Activated T-cell treated with anti-CD3 and anti-CD28 coated beads for 24 hours (primary cell): Measurements from ENCODE around the gene WAS.
"Not testable (repeated sequence)": the region's sequence is repeated elsewhere in the genome, so short reads cannot be mapped to it uniquely, and the experiment has no call there.

Experiments
- DNase-seq: peaks from one replicate; pipeline ENCODE4 v3.0.0-alpha.2; 2020; ENCODE audit warnings: low read depth

WAS gene

DNA sequence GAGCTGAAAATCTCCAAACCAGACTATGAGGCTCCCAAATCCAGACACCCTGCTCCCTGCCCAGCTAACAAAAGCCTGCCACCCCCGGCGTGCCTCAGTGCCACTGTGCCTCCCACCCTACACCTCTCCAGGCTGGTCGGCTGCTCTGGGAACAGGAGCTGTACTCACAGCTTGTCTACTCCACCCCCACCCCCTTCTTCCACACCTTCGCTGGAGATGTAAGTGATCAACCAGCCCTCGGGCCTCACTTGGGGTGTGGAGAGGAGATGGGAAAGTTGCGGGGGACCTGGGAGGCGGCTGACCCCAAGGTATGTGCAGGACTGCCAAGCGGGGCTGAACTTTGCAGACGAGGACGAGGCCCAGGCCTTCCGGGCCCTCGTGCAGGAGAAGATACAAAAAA, 1.8 kb downstream of the WAS start:
- no peak for DNase-seq

DNA sequence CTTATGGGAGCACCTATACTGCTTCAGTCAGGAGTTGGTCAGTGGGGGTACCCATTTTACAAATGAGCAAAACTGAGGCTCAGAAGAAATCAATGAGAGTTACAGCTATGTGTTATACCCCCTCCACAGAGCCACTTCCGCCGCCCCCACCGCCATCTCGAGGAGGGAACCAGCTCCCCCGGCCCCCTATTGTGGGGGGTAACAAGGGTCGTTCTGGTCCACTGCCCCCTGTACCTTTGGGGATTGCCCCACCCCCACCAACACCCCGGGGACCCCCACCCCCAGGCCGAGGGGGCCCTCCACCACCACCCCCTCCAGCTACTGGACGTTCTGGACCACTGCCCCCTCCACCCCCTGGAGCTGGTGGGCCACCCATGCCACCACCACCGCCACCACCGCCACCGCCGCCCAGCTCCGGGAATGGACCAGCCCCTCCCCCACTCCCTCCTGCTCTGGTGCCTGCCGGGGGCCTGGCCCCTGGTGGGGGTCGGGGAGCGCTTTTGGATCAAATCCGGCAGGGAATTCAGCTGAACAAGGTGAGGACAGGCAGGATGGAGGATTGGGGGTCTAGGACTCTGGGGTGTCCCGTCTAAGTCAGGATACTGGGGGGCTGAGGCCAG, 5.0 kb downstream of the WAS start:
- no peak for DNase-seq

DNA sequence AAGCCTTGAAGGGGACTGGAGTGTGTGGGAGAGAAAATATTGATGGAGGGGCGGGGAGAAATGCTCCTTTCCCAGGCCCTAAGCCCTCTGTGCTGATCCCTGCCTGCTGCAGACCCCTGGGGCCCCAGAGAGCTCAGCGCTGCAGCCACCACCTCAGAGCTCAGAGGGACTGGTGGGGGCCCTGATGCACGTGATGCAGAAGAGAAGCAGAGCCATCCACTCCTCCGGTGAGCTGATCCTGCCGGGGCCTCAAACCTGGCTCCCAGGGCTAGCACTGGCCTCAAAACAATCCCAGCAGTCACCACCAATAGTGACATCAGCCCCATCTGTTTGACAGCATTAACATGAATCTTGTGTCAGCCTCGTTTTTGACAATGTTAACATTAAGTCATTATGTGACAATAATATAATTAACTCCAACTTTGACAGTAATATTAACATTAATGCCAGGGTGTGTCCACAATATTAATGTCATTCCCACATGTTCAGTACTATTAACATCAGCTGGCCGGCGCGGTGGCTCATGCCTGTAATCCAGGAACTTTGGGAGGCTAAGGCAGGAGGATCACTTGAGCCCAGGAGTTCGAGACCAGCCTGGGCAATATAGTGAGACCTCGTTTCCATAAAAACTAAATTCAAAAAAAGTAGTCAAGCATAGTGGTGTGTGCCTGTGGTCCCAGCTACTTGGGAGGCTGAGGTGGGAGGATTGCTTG, 5.8 kb downstream of the WAS start:
- DNase-seq: no peak

DNA sequence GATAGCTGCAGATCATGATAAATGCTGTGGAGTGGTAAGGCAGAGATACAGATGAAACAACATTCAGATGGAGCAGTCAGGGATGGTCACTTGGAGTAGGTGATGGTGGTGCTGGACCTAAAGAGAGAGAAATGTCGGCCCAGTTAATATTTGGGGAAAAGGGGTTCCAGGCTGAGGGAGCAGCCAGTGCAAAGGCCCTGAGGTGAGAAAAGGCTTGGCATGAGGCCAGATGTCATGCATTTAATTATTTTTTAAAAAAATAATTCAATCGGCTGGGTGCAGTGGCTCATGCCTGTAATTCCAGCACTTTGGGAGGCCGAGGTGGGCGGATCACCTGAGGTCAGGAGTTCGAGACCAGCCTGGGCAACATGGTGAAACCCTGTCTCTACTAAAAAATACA, 8.1 kb downstream of the WAS start:
- not testable (repeated sequence) for DNase-seq

DNA sequence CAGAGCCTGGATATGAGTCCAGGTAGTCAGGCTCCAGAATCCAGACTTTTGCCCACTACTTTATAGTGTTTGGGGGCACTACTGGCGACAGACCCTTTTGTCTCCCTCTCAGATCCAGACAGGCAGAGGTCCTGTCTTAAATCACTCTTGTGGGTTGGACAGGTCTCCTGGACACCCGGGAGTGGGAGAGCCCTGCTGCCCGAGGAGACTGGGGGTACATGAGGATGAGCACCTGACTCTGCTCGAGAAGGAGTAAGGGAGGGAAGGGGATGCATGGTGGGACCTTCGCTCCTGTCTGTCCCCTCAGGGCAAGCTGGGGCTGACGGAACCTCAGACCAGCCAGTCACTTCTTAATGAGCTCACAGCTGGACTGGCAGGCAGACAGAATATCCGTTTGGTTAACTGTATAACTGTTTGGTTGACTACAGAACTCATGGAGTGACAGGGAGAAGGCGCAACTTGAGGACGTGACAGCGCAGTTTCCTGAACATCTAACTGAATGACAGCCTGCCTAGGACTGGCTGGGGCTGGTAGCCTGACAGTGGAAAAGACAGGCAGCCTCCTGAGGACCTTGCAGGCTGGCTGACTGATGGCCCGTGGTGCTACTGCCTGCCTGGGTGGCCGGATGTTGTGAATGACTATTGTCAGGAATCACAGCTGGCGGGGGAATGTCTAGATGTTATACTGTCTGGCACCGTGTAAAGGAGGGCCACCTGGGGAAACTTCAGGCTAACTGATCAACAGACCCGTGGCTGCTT, 11.4 kb downstream of the WAS start:
- DNase-seq: no peak

DNA sequence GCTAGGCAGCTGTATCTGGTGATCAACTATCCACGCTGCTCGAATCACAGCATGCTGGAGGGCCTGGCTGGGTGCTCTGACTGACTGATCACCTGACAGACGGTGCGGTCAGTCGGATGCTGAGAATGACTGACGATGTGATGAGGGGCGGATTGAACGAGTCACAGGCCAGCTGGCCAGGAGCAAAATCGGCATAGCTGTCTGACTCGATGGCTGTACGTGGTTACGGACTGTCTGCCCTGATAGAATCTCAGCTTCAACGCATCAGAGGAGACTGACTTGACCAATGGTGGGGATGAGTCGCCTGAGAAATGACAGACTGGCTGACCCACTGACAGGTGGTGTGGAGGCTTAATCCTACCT, 11.9 kb downstream of the WAS start:
- no peak for DNase-seq

DNA sequence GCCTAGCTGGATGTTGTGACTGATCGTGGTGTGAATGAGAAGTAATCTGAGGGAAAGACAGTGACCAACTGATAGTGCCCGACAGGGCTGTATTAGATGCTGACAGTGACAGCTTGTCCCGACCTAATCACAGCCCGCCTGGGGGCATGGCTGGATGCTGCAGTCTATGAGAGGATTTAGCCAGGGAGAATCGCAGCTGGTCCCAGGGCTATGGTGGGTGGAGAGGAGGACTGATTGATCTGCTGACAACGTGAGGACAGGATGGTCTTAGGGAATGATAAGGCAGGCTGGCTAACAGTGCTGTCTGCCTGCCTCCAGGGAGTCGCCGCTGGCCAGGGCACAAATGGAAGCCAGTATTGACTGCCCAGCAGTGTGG, 12.3 kb downstream of the WAS start:
- DNase-seq: no peak

DNA sequence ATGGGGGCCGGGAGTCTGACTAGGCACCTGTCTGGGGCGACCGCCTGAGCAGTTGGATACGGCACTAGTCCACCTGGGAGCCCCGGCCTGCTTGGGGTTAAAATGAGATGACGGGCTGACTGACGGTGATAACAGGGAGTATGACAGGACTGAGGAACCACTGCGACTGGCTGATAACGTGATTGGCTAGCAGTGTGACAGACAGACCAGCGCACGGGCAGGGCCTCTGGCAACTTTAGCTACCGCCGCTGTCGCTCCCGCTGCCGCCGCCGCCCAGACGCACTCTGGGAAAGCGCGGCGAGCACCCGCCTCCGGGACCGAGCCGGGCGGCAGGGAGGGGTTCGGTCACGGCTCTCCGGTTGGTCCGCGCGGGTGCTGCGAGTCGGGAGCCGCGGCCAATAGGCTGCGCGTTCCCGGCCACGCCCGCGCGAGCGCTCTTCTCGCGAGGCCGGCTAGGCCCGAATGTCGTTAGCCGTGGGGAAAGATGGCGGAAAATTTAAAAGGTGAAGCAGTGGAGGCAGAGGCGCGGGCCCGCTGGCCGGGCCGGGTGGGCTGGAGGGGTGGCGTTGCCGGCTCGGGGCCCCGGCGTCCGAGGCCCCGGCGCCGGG, 12.8 kb downstream of the WAS start, which contains the start of gene SUV39H1:
Gene SUV39H1 (plus strand): TSS at position 434 of the 608 bp plus-strand sequence. CDS start 51 bp downstream, at position 485.
- DNase-seq: peak; percentile 77

DNA sequence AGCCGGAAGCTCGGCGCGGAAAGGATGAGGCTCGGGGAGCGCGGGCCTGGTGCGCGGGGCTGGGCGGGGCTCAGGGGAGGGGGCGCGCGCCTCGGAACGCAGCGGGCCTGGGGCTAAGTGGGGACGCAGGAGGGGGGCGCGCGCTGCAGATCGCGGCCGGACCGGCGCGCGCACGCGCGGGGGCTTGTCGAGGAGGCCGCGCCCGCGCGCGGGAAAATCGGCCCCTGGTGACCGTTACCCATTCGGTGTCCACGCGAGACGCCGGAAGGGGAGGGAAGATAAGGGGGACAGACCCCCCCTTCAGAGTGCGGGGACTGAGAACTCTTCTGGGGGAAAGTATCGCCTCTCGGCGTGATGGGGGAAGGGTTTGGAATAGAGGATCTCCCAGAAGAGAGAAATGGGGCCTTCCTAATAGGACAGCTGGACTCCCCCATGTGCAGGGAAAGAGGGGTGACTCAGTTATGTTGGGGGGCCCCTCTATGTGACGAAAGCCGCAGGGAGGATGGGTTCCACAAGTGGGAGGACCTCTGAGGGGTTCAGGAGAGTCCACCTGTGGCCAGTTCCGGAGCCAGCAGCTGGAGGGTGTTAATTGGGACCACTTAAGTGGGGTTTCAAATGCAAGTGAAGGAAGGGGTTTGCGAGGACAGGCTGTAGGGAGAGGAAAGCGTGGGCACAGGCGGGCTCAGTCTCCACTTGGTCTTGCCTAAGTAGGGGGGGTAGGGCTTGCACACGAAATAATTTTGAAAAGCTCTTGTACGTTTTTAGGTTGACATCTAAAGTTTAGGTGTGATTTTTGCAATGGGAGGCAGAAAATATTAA, 13.5 kb downstream of the WAS start:
- DNase-seq: peak; percentile 8

DNA sequence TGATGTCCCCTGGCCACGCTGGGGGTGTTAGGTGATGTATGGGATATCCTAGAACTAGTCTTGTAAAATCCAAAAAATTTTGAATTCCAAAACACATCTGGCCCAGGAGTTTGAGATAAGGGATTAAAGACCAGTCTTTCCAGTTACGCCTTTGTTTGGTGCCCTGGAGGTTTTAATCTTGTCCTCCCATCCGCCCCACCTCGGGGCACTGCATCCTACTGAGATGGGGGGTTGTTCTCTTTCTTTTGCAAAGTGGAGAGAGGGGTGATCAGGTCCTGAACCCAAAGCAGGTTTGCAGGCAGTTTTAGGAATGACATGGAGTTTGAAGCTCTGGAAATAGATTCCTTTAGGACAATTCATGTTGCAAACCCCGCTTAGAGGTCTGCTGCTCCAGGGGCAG, 14.7 kb downstream of the WAS start:
- no peak for DNase-seq

DNA sequence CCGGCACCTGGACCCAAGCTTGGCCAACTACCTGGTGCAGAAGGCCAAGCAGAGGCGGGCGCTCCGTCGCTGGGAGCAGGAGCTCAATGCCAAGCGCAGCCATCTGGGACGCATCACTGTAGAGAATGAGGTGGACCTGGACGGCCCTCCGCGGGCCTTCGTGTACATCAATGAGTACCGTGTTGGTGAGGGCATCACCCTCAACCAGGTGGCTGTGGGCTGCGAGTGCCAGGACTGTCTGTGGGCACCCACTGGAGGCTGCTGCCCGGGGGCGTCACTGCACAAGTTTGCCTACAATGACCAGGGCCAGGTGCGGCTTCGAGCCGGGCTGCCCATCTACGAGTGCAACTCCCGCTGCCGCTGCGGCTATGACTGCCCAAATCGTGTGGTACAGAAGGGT, 16.6 kb downstream of the WAS start:
- no peak for DNase-seq

DNA sequence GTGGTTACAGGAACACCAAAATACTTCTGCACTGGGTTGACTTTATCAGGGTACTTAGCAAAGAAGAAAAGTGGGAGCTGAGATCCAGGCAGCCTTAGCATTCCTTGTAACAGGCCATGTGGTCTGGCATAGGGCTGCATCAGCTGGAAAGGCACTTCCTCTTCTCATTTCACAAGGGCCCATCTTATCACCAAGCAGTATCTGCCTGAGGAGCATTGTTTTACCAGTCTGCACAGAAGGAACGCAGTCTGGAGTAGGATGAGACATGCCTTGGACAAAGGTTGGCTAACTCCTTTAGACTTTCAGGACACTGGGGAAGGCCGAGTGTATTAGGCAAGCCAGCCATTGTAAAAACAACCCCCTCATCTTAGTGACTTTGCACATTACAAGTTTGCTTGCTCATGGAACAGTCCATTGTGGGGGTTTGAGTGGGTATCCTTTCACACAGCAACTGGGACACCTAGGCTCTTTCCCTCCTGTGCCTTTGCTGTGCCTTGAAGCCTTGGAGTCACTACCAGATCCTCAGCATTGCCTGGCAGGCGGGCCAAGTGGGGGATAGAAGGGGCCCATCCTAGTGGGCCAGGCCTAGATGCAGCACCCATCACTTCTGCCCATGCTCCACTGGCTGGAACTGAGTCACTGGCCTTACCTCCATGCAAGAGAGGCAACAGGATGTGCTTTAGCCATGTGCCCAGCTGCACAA, 17.5 kb downstream of the WAS start:
- DNase-seq: no peak

DNA sequence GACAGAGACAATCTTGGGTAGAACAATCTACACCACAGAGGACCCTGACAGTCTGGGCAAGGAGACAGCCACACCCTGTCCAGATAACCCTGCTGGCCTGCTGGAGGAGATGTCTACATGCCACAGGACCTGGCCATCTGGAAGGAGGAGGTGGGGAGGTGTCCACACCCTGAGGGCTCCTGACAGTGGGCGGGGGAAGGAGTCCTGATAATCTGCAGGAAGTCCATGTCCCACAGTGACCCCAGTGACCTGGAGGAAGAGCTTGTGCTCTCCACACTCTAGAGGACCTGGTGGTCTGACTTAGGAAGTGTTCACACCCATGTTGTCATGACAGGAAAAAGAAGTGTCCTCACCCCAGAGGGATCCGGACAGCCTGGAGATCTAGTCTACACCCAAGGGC, 18.4 kb downstream of the WAS start:
- DNase-seq: no peak

DNA sequence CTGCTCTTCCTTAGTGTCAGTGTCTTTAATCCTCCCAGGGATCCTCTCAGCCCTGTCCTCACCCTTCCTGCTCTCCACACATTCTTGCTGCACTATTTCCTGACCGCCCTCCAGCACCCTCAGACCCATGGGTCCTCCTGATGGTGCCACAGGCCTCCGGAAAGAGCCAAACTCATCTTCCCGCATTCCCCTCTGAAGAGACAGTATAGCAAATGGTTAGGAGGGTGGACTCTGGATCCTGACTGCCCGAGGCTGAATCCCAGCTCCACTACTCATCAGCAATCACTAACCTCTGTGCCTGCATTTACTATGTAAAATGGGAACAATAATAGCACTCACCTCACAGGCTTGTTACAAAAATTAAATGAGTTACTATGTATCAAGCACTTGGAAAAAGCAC, 19.1 kb downstream of the WAS start:
- no peak for DNase-seq

DNA sequence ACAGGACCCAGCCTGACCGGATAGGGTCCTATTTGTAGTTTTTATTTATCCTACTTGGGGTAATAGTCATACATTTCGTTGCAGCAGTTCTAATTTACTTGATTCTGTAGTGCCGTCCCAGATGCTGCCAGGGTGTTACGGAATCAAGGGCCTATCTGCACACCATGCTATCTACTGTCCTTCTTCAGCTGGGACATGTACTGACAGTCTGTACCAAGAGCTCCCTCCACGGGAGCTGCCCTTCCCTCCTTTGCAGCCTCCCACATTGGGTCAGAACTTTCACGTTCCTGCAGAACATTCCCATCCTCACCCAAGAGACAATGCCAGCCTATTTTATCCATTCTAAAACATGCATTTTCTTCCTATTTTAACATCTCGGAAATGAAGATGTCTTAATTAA, 19.6 kb downstream of the WAS start:
- DNase-seq: no peak

DNA sequence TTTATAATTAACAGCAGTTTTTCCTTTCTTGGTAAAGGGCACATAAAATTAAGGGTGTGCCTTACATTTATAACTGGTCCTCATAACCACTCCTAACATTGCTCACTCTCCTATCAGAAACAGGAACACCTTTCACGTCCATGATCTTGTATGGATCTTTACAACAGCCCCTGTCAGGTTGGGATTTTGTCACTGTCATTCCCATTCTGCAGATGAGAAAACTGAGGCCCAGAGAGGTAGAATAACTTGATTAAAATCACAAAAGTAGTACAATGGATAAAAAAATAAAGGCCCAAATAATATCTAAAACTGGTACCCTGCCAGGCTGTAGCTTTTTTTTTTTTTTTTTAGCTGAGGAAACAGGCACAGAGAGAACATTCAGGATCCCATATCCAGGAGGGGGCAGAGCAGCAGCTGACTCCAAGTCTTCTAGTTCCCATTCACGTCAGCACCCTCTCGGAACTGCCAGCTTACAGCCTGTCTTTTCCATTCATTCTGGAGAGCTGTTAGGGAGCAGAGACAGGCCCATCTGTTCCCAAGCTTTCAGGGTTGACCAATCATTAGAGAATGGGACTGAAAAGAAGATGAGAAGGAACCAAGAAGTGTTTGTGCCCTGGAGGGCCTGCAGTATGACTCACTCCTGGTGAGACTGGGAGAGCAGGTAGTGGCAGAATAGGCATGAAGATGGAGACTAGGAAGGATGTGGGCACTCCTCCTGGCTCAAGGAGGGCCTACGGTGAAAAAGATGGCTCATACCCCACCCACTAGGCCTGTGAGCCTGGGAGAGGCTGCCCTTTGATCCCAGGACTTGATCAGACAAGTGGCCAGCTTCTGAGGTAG, 20.3 kb downstream of the WAS start:
- no peak for DNase-seq

DNA sequence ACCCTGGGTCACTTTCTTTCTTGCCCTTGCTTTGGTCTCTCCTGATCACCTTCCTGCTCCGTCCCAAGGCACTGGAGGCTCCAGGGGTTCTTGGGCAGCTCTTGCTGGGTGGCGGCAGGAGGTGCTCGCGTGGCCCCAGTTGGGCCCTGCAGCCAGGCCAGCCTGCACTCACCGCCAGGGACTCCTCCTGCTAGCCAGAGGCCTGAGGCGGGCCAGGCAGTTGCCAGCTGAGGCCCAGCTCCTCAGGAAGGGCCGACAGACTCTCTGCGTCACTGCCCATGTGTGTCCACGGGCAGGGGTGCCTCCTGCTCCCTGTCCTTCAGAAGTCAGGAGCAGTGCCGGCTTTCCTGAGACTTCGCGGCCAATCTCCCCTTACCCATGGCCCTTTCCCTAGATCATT, 22.3 kb downstream of the WAS start:
- no peak for DNase-seq

DNA sequence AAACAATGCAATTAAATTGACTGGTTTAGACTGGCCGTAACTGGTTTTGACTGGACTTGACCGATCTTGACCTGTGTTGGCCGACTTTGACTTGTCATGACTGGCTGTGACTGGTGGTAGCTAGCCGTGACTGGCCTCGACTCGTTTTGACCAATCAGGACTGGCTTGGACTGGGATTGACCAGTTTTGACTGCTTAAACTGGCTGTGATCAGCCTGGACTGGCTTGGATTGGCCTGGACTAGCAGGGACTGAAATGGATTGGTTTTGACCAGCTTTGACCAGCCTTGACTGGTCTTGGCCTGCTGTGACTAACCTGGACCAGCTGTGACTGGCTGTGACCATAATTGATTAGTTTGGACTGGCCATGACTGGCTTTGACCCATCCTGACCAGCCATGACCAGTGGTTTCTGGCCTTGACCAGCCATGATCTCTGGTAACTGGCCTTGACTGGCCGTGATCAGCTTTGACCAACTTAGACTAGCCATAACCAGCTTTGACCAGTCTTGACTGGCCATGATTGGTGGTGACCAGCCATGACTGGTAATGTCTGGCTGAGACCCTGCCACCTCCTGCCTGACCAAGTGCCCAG, 26.0 kb downstream of the WAS start:
- DNase-seq: no peak

DNA sequence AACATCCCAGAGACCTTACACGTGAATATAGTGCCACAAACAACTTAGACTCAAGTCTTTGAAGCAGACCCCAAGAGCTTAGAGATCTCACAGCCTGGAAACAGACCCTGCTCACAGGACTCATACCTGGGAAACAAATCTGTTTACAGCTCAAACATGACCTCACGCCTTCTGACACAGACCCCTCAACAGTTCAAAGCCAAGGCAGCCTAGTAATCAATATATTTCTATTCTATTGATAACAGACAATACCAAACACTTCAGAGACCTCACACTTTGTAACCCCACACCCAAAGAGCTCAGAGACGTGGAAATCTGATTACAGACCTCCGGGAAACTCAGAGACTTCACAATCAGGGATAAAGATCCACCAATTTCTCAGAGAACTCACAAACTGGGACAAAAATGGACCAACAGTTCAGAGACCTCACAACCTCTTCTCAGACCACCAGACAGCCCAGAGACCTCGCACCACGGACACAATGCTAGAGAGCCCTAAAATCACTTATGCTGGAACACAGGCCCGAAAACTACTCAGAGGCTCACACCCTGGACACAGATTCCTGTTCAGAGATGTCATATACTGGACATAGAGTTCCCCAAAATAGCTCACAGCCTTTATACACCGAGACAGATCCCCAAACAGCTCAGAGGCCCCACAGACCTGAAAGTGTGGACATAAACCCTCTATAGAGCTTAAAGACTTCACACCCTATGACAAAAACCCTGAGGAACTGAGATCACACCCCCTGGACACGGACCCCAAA, 27.7 kb downstream of the WAS start:
- no peak for DNase-seq
